Measurements from ENCODE around the gene ZBTB25. TPM values are rescaled to one million over a fixed set of nuclear protein-coding genes. Genes with fewer than 3 reads are reported as not detected.

The ZBTB25 gene
- total RNA-seq, 1 experiment from 2014 or later = 7.0 TPM

GRCh38 chr14:64442300-64442988 lies 61.2 kb downstream of the ZBTB25 start:
- no peak for DNase-seq (ENCODE audit: low read depth)

GRCh38 chr14:64440494-64440893 lies 63.1 kb downstream of the ZBTB25 start:
- DNase-seq (ENCODE audit: low read depth) = peak; percentile 49

GRCh38 chr14:64439141-64439540 lies 64.5 kb downstream of the ZBTB25 start:
- peak; percentile 20 for DNase-seq (ENCODE audit: low read depth)

GRCh38 chr14:64438181-64438841 lies 65.3 kb downstream of the ZBTB25 start:
- peak; percentile 86 for DNase-seq (ENCODE audit: low read depth)

- no peak for DNase-seq (ENCODE audit: low read depth)
Measured at GRCh38 chr14:64434528-64434927, 69.1 kb downstream of the ZBTB25 start.

GRCh38 chr14:64423987-64424386 lies 79.7 kb downstream of the ZBTB25 start:
- DNase-seq (ENCODE audit: low read depth) = peak; percentile 61

GRCh38 chr14:64422756-64423155 lies 80.9 kb downstream of the ZBTB25 start:
- no peak for DNase-seq (ENCODE audit: low read depth)

- DNase-seq (ENCODE audit: low read depth) = no peak
Measured at GRCh38 chr14:64422005-64422404, 81.6 kb downstream of the ZBTB25 start.

GRCh38 chr14:64421166-64421565 lies 82.5 kb downstream of the ZBTB25 start:
- DNase-seq (ENCODE audit: low read depth) = peak; percentile 81

GRCh38 chr14:64419003-64419402 lies 84.6 kb downstream of the ZBTB25 start:
- DNase-seq (ENCODE audit: low read depth) = no peak

- DNase-seq (ENCODE audit: low read depth) = no peak
Measured at GRCh38 chr14:64417771-64418125, 85.9 kb downstream of the ZBTB25 start.

- DNase-seq (ENCODE audit: low read depth) = peak; percentile 47
Measured at GRCh38 chr14:64417055-64417770, 86.4 kb downstream of the ZBTB25 start.

- no peak for DNase-seq (ENCODE audit: low read depth)
Measured at GRCh38 chr14:64416348-64416932, 87.2 kb downstream of the ZBTB25 start.

- DNase-seq (ENCODE audit: low read depth) = no peak
Measured at GRCh38 chr14:64412237-64412636, 91.4 kb downstream of the ZBTB25 start.

- no peak for DNase-seq (ENCODE audit: low read depth)
Measured at GRCh38 chr14:64411001-64411400, 92.6 kb downstream of the ZBTB25 start.

- DNase-seq (ENCODE audit: low read depth) = peak; percentile 43
Measured at GRCh38 chr14:64410084-64410774, 93.4 kb downstream of the ZBTB25 start.

GRCh38 chr14:64409126-64409920 lies 94.3 kb downstream of the ZBTB25 start:
- DNase-seq (ENCODE audit: low read depth) = no peak

- DNase-seq (ENCODE audit: low read depth) = no peak
Measured at GRCh38 chr14:64407329-64407728, 96.3 kb downstream of the ZBTB25 start.

- DNase-seq (ENCODE audit: low read depth) = no peak
Measured at GRCh38 chr14:64405295-64405694, 98.3 kb downstream of the ZBTB25 start.

- no peak for DNase-seq (ENCODE audit: low read depth)
Measured at GRCh38 chr14:64401949-64402348, 101.7 kb downstream of the ZBTB25 start.
